ENCODE data around the gene MXD1.

- TF ChIP-seq CTCF (IDR thresholded peaks at IDR 0.05; ENCODE audit: low read depth, low read length, missing input control) (no peak), YY1 (IDR thresholded peaks at IDR 0.05) (no peak), ZBTB33 (IDR thresholded peaks at IDR 0.05) (no peak), NR2F2 (IDR thresholded peaks at IDR 0.05) (no peak), FOXA1 (IDR thresholded peaks at IDR 0.05) (no peak), REST (IDR thresholded peaks at IDR 0.05) (no peak), RAD21 (IDR thresholded peaks at IDR 0.05) (no peak), TAF1 (conservative IDR thresholded peaks at IDR 0.05) (no peak), SP1 (IDR thresholded peaks at IDR 0.05) (no peak), GABPA (IDR thresholded peaks at IDR 0.05 in 1 of 2, conservative IDR thresholded peaks at IDR 0.05 in 1 of 2) (no peak), HNF4G (IDR thresholded peaks at IDR 0.05) (no peak), EGR1 (IDR thresholded peaks at IDR 0.05; ENCODE audit: low read depth in 2 of 2) (no peak)
These were observed 41.6 kb downstream of the MXD1 start for GRCh38 chr2:69956475-69956979.

All from liver (tissue), 3 donors.